GM23338 (cell line): ENCODE results near the gene NHLH2. TPM values are rescaled to one million over a fixed set of nuclear protein-coding genes. Genes with fewer than 3 reads are reported as not detected.

ENCODE experiments used
- ATAC-seq: fragments of 200-7000 bp; cut with Tn5 transposase; 3 replicates; pipeline ENCODE4 v1.9.1; 2020
- DNase-seq: peaks from one replicate; pipeline ENCODE4 v3.0.0-alpha.2; 2015; ENCODE audit warnings: low spot score
- H2AFZ ChIP-seq: fragments of 200-600 bp; sonication (generic); 2 replicates; pipeline ENCODE4 v1.8.0; 2016; ENCODE audit warnings: antibody characterized with exemption, mild to moderate bottlenecking, moderate library complexity
- H3F3A ChIP-seq: fragments of 200-600 bp; sonication (generic); replicated peaks from 2 replicates; pipeline ENCODE4 v1.8.0; 2017; ENCODE audit warnings: antibody characterized with exemption, mixed run types, low read depth
- H3K27ac ChIP-seq: fragments of 200-600 bp; sonication (generic); 2 replicates; pipeline ENCODE4 v1.6.1; 2016; ENCODE audit warnings: low read depth
- H3K27me3 ChIP-seq: fragments of 200-600 bp; sonication (generic); 2 replicates; pipeline ENCODE4 v1.8.0; 2016; ENCODE audit warnings: mild to moderate bottlenecking, mixed run types, moderate library complexity; ENCODE audit not compliant: insufficient read depth
- H3K36me3 ChIP-seq: fragments of 200-600 bp; sonication (generic); 2 replicates; pipeline ENCODE4 v1.8.0; 2016; ENCODE audit warnings: mild to moderate bottlenecking; ENCODE audit not compliant: insufficient read depth
- H3K4me1 ChIP-seq: fragments of 200-600 bp; sonication (generic); 2 replicates; pipeline ENCODE4 v1.8.0; 2016; ENCODE audit warnings: mild to moderate bottlenecking, moderate library complexity; ENCODE audit not compliant: insufficient read depth
- H3K4me2 ChIP-seq: fragments of 200-600 bp; sonication (generic); 2 replicates; pipeline ENCODE4 v1.7.1; 2017; ENCODE audit warnings: mixed run types
- H3K4me3 ChIP-seq: fragments of 200-600 bp; sonication (generic); 2 replicates; pipeline ENCODE4 v1.6.1; 2016; ENCODE audit warnings: mixed run types
- H3K79me2 ChIP-seq: fragments of 200-600 bp; sonication (generic); replicated peaks from 2 replicates; pipeline ENCODE4 v1.8.0; 2017; ENCODE audit warnings: mild to moderate bottlenecking; ENCODE audit not compliant: insufficient read depth
- H3K9me2 ChIP-seq: fragments of 200-600 bp; sonication (generic); 2 replicates; pipeline ENCODE4 v1.8.0; 2017; ENCODE audit not compliant: insufficient read depth
- H4K20me1 ChIP-seq: fragments of 200-600 bp; sonication (generic); replicated peaks from 2 replicates; pipeline ENCODE4 v1.8.0; 2017; ENCODE audit warnings: mild to moderate bottlenecking; ENCODE audit not compliant: insufficient read depth
- H3K27ac Mint-ChIP-seq: 2 replicates; pipeline ENCODE4 v1.8.0; 2020; ENCODE audit warnings: inconsistent platforms, mild to moderate bottlenecking, moderate library complexity, mixed read lengths
- H3K27me3 Mint-ChIP-seq: 3 replicates; pipeline ENCODE4 v1.8.0; 2022; ENCODE audit warnings: low read depth, mild to moderate bottlenecking, moderate library complexity, mixed read lengths, inconsistent platforms; ENCODE audit not compliant: insufficient read depth, poor library complexity
- H3K36me3 Mint-ChIP-seq: 3 replicates; pipeline ENCODE4 v1.8.0; 2021; ENCODE audit warnings: low read depth, mild to moderate bottlenecking, inconsistent platforms, moderate library complexity, mixed read lengths
- H3K4me1 Mint-ChIP-seq: 3 replicates; pipeline ENCODE4 v1.8.0; 2020; ENCODE audit warnings: mild to moderate bottlenecking, inconsistent platforms, mixed read lengths
- H3K4me3 Mint-ChIP-seq: 3 replicates; pipeline ENCODE4 v1.8.0; 2021; ENCODE audit warnings: moderate library complexity, mild to moderate bottlenecking, inconsistent platforms, mixed read lengths
- H3K9me3 Mint-ChIP-seq: 3 replicates; pipeline ENCODE4 v1.8.0; 2020; ENCODE audit warnings: moderate library complexity, mild to moderate bottlenecking, inconsistent platforms, mixed read lengths
- CREB1 ChIP-seq: fragments of 250-450 bp; sonication (Bioruptor Pico); IDR thresholded peaks from 2 replicates; pipeline ENCODE4 v1.5.0; 2020; ENCODE audit warnings: low read depth, mild to moderate bottlenecking, moderate library complexity
- CTCF ChIP-seq, 2 experiments: fragments of 200-600 bp in 1 of 2; sonication (generic) in 1 of 2; conservative IDR thresholded peaks; 2 replicates each; pipeline versions ENCODE4 v1.5.1 to v1.6.1; 2016 to 2017; ENCODE audit warnings: antibody characterized with exemption in 2 of 2, low read depth in 2 of 2, mild to moderate bottlenecking in 2 of 2, moderate library complexity in 1 of 2
- EZH2phosphoT487 ChIP-seq: fragments of 200-600 bp; sonication (generic); IDR thresholded peaks from one replicate; pipeline ENCODE4 v1.8.1; 2018; ENCODE audit warnings: antibody characterized with exemption; ENCODE audit not compliant: unreplicated experiment
- JUNB ChIP-seq: IDR thresholded peaks from one replicate; pipeline ENCODE4 v1.6.1; 2016; ENCODE audit warnings: antibody characterized with exemption; ENCODE audit not compliant: unreplicated experiment
- NANOG ChIP-seq: IDR thresholded peaks from 2 replicates; pipeline ENCODE4 v1.6.1; 2016; ENCODE audit warnings: antibody characterized with exemption, borderline replicate concordance
- POLR2AphosphoS5 ChIP-seq: IDR thresholded peaks from 2 replicates; pipeline ENCODE4 v1.6.1; 2016; ENCODE audit warnings: antibody characterized with exemption, low read depth
- STAT1 ChIP-seq: IDR thresholded peaks from one replicate; pipeline ENCODE4 v1.6.1; 2016; ENCODE audit warnings: antibody characterized with exemption; ENCODE audit not compliant: unreplicated experiment
- ZNF114 ChIP-seq: fragments of 250-450 bp; sonication (Bioruptor Pico); IDR thresholded peaks from 2 replicates; pipeline ENCODE4 v1.5.0; 2020; ENCODE audit warnings: mild to moderate bottlenecking, moderate library complexity
- ZNF331 ChIP-seq: fragments of 250-450 bp; sonication (Bioruptor Pico); IDR thresholded peaks from 2 replicates; pipeline ENCODE4 v1.5.0; 2020; ENCODE audit warnings: low read depth, mild to moderate bottlenecking, moderate library complexity
- ZNF462 ChIP-seq: fragments of 250-450 bp; sonication (Bioruptor Pico); IDR thresholded peaks from 2 replicates; pipeline ENCODE4 v1.5.0; 2020; ENCODE audit warnings: mild to moderate bottlenecking, moderate library complexity
- polyA plus RNA-seq: library from polyadenylated mRNA; unstranded; fragments of >200 nt; fragmentation: Nextera tagmentation; extraction: Ambion mirVana; gene quantifications from 2 replicates; pipeline ENCODE4 v1.2.1, GENCODE V29; 2016
- total RNA-seq: library from RNA; depleted of rRNA; stranded (reverse); fragments of >200 nt; shearing (Covaris generic); gene quantifications from 2 replicates; pipeline ENCODE4 v1.2.3, GENCODE V29; 2014
- TF ChIP-seq, protein P1 (sequence below): IDR thresholded peaks from 2 replicates; pipeline ENCODE4 v1.6.1; 2016; ENCODE audit warnings: antibody characterized with exemption

NHLH2 gene
- total and polyA plus RNA-seq, 2 experiments from 2014 or later = 1.7 to 1.9 TPM

DNA sequence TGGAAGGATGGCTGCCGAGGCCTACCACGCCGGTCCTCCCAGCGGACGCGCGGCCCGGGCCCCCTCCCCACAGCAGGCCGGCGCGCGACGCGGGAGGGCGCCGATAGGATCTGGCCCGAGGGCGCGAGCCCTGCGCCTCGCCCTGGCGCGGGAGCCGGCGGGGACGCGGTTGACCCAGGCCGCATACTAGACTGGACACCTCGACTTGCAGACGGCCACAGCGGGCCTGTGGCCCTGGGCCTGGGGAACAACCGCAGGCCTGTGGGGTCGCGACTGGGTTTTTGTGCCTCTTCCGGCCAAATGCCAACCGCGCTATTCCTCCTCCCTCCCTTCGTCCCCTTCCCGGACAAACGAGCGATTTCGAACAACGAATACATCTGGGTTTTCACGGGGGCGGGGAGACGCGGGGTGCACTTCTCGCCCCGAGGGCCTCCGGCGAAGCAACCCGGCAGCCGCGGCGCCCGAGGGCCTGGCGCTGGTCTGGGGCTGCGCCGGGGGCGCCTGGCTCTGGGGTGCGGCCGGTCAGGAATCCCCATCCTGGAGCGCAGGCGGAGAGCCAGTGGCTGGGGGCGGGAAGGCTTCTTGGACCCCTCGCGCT, 2.4 kb downstream of the NHLH2 start:
- Histone ChIP-seq H3K9me2 (no peaks in the 10 kb centered on the region), H3K36me3 (no peaks in the 10 kb centered on the region), H3K4me3 (peak overlapping the region; percentile 79), H3K27me3 (peaks cover 72% of the 10 kb centered on the region), H3K4me2 (peak overlapping the region; percentile 94), H3K27ac (0 out of 2 replicates have a peak overlapping the region, but pooled peaks have one; percentile 75), H4K20me1 (no peaks in the 10 kb centered on the region), H2AFZ (peak overlapping the region; percentile 99), H3F3A (no peaks in the 10 kb centered on the region), H3K4me1 (peaks cover 24% of the 10 kb centered on the region), H3K79me2 (no peaks in the 10 kb centered on the region)
- 0 out of 2 replicates have a peak overlapping the region, but pooled peaks have one; percentile 84 for H3K27ac Mint-ChIP-seq
- peaks cover 26% of the 10 kb centered on the region for H3K27me3 Mint-ChIP-seq
- no peak for TF ChIP-seq ZNF331 (CRISPR knock-in tag)
- no peak for TF ChIP-seq STAT1
- TF ChIP-seq, protein P1, sequence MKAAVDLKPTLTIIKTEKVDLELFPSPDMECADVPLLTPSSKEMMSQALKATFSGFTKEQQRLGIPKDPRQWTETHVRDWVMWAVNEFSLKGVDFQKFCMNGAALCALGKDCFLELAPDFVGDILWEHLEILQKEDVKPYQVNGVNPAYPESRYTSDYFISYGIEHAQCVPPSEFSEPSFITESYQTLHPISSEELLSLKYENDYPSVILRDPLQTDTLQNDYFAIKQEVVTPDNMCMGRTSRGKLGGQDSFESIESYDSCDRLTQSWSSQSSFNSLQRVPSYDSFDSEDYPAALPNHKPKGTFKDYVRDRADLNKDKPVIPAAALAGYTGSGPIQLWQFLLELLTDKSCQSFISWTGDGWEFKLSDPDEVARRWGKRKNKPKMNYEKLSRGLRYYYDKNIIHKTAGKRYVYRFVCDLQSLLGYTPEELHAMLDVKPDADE = no peak
- no peak for TF ChIP-seq NANOG
- TF ChIP-seq JUNB = no peak
- no peak for TF ChIP-seq ZNF114 (CRISPR knock-in tag)
- no peak for TF ChIP-seq CREB1 (CRISPR knock-in tag)
- TF ChIP-seq CTCF (conservative IDR thresholded peaks at IDR 0.05; ENCODE audit: low read depth in 2 of 2) = no peak
- no peak for TF ChIP-seq ZNF462 (CRISPR knock-in tag)
- TF ChIP-seq POLR2AphosphoS5 = no peak
- TF ChIP-seq EZH2phosphoT487 = no peak
- peak overlapping the region; percentile 88 for H3K4me3 Mint-ChIP-seq
- DNase-seq = peak; percentile 61
- peaks cover 29% of the 10 kb centered on the region for H3K4me1 Mint-ChIP-seq
- no peaks in the 10 kb centered on the region for H3K36me3 Mint-ChIP-seq
- no peaks in the 10 kb centered on the region for H3K9me3 Mint-ChIP-seq
- peak; percentile 57 for ATAC-seq
